ENCODE measurements around the gene AFF3.

Gene AFF3

DNA sequence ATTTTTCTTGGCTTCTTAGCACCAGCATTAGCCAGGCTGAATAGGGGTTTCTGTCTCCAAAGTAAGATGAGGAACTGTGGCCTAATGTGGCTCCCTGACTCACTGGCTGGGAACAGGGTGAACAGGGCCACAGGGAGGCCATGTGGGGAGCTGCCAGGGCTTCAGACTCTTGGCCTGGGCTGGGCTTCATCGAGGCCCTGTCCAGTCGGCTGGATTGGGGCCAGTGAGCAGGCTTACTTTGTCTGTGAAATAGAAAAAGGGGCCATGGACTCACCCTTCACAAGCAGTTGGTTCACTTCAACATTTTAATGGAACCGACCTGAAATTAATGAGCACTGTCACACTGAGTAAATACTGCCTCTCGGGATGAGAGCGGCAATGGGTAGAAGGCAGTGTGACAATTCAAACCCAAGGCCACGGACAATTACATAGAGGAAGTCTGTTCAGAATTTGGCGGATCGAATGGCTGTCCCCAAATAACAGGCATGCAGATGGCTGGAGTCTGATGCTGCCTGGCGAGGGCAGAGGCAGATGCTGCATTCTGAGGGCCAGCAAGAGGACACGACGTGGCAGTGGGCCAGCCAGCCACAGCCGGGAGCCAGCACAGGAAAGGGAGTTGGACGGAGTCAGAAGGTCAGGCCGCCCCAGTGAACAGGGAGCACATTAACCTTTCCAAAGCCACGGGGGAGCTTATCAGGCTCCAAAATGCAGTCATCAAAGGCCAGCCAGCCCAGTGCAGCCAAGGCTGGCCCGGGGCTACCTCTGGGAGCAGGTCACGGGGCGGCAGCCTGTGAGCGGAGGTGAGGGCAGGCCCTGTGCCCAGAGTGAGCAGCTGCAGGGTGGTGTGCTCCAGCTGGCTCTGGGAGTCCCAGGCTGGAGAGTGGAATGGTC is 506.0 kb downstream of the AFF3 start:
- TF ChIP-seq SIN3A (IDR thresholded peaks at IDR 0.05; ENCODE audit: borderline replicate concordance, insufficient read depth, low read length) = no peak
- TF ChIP-seq, protein P1, sequence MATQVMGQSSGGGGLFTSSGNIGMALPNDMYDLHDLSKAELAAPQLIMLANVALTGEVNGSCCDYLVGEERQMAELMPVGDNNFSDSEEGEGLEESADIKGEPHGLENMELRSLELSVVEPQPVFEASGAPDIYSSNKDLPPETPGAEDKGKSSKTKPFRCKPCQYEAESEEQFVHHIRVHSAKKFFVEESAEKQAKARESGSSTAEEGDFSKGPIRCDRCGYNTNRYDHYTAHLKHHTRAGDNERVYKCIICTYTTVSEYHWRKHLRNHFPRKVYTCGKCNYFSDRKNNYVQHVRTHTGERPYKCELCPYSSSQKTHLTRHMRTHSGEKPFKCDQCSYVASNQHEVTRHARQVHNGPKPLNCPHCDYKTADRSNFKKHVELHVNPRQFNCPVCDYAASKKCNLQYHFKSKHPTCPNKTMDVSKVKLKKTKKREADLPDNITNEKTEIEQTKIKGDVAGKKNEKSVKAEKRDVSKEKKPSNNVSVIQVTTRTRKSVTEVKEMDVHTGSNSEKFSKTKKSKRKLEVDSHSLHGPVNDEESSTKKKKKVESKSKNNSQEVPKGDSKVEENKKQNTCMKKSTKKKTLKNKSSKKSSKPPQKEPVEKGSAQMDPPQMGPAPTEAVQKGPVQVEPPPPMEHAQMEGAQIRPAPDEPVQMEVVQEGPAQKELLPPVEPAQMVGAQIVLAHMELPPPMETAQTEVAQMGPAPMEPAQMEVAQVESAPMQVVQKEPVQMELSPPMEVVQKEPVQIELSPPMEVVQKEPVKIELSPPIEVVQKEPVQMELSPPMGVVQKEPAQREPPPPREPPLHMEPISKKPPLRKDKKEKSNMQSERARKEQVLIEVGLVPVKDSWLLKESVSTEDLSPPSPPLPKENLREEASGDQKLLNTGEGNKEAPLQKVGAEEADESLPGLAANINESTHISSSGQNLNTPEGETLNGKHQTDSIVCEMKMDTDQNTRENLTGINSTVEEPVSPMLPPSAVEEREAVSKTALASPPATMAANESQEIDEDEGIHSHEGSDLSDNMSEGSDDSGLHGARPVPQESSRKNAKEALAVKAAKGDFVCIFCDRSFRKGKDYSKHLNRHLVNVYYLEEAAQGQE (IDR thresholded peaks at IDR 0.05; ENCODE audit: insufficient read depth in 1 of 2, low read depth in 2 of 2, low read length in 2 of 2) = no peak
- no peak for TF ChIP-seq POLR2AphosphoS5 (IDR thresholded peaks at IDR 0.05; ENCODE audit: low read depth, low read length)
- TF ChIP-seq FOXP2 (optimal IDR thresholded peaks at IDR 0.05; ENCODE audit: borderline replicate concordance, extremely low read depth, extremely low read length, insufficient read depth) = no peak
- TF ChIP-seq TAF1 (IDR thresholded peaks at IDR 0.05; ENCODE audit: borderline replicate concordance, insufficient read depth, low read length) = no peak

GRCh38 chr2:99635710-99636109 is 506.7 kb downstream of the AFF3 start:
- TF ChIP-seq SIN3A (IDR thresholded peaks at IDR 0.05; ENCODE audit: borderline replicate concordance, insufficient read depth, low read length) = no peak
- no peak for TF ChIP-seq TAF1 (IDR thresholded peaks at IDR 0.05; ENCODE audit: borderline replicate concordance, insufficient read depth, low read length)
- TF ChIP-seq POLR2AphosphoS5 (IDR thresholded peaks at IDR 0.05; ENCODE audit: low read depth, low read length) = no peak
- no peak for TF ChIP-seq FOXP2 (optimal IDR thresholded peaks at IDR 0.05; ENCODE audit: borderline replicate concordance, extremely low read depth, extremely low read length, insufficient read depth)
- TF ChIP-seq, protein P1 (IDR thresholded peaks at IDR 0.05; ENCODE audit: insufficient read depth in 1 of 2, low read depth in 2 of 2, low read length in 2 of 2) = no peak

GRCh38 chr2:99634234-99634633 is 508.2 kb downstream of the AFF3 start:
- TF ChIP-seq, protein P1 (IDR thresholded peaks at IDR 0.05; ENCODE audit: insufficient read depth in 1 of 2, low read depth in 2 of 2, low read length in 2 of 2) = no peak
- TF ChIP-seq FOXP2 (optimal IDR thresholded peaks at IDR 0.05; ENCODE audit: borderline replicate concordance, extremely low read depth, extremely low read length, insufficient read depth) = no peak

DNA sequence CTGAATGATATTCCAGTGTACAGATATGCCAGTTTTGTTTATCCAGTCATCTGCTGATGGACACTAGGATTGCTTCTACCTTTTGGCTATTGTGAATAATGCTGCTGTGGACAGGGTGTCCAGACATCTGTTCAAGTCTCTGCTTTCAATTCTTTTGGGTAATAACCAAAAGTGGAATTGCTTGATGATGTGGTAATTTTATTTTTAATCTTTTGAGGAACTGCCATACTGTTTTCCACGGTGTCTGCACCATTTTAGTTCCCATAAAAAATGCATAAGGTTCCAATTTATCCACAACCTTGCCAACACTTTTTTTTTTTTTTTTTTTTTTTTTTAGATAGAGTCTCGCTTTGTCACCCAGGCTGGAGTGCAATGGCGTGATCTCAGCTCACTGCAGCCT is 510.7 kb downstream of the AFF3 start:
- TF ChIP-seq SIN3A (IDR thresholded peaks at IDR 0.05; ENCODE audit: borderline replicate concordance, insufficient read depth, low read length) = no peak
- TF ChIP-seq POLR2AphosphoS5 (IDR thresholded peaks at IDR 0.05; ENCODE audit: low read depth, low read length) = no peak
- no peak for TF ChIP-seq TAF1 (IDR thresholded peaks at IDR 0.05; ENCODE audit: borderline replicate concordance, insufficient read depth, low read length)
- TF ChIP-seq FOXP2 (optimal IDR thresholded peaks at IDR 0.05; ENCODE audit: borderline replicate concordance, extremely low read depth, extremely low read length, insufficient read depth) = no peak
- TF ChIP-seq, protein P1 (IDR thresholded peaks at IDR 0.05; ENCODE audit: insufficient read depth in 1 of 2, low read depth in 2 of 2, low read length in 2 of 2) = no peak

Data from PFSK-1 (cell line).